HS-5 (cell line): Measurements from ENCODE around the gene CGRRF1.

ENCODE experiments used
- DNase-seq: peaks from one replicate; pipeline ENCODE4 v3.0.0-alpha.2; 2012; ENCODE audit warnings: low read depth

The CGRRF1 gene, protein sequence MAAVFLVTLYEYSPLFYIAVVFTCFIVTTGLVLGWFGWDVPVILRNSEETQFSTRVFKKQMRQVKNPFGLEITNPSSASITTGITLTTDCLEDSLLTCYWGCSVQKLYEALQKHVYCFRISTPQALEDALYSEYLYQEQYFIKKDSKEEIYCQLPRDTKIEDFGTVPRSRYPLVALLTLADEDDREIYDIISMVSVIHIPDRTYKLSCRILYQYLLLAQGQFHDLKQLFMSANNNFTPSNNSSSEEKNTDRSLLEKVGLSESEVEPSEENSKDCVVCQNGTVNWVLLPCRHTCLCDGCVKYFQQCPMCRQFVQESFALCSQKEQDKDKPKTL

DNA sequence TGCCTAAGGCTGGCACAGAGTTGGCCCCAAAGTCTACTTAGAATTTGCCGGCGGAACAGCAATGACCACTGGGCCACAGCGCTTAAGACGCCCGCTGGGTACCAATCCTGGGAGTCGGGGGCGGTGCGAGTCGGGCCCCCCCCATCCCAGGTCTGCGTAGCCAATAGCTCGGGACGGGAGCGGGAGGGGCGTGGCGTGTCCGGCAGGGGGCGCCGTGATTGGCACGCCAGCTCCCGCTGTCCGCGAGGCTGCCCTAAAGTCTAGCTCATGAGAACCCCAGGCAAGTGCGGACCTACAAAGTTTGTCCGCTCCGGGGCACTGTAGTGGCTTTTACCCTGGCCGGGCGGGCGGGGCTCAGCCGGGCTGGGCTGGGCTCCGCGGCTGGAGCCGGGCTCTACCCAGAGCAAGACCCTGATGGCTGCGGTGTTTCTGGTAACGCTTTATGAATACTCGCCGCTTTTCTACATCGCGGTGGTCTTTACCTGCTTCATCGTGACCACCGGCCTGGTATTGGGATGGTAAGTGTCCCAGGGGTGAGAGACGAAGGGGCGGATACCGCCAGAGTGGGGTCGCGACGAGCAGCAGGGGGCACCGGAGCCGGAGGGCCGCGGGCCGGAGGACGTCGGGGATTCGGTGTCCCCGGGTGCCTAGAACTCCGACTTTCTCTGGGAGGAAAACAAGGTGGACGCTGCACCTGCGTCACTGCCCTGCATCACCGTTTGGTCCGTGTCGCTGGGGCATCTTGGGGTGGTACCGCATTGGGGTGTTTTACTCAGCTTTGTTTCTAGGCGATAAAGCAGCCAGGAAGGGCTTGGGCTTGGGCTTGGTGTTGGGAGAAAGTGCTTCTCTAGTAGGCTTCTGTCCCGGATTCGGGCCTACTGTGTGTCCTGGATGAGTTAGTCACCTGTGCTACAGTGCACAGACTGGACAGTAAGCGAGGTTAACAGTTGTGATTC is at the start of gene CGRRF1:
CGRRF1 (plus strand) TSS at position 361 of the 956 bp plus-strand sequence; CDS start at position 415, 54 bp downstream.
- peak; percentile 87 for DNase-seq

DNA sequence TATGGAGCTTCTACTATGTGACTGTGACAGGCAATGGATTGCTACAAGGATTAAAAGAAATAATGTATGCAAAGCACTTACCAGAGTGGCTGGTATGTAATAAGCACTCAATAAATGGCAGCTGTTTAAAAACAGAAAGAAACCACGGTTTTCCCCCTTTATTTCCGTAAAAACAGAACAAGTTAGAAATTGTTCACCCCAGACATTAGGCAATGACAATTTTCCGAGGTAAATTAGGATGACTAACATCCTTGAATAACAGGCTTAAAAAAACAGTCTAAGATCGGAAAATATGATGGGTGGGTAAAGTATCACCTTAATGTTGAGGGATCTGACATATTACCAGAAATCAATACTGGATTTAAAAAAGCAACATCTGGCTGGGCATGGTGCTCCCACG is 47.7 kb upstream of the CGRRF1 start:
- DNase-seq: no peak

DNA sequence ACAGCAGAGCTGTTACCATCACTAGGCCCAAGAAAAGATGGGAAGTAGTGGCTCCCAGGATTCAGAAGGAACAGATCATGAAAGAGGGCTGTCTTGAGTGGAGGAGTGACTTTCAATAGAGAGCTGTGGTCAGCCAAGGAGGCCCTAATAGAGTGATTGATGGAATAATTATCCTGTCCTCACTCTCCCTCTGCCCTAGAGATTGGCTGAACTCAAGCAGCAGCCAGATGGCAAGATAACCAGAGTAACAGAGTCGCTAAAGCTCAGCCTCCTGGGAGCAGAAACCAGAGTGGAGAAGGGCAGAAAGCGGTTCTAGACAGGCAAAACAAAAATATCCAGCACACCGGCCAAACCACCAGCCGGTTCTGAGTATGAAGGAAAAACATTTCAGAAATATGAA is 44.1 kb upstream of the CGRRF1 start:
- DNase-seq: no peak

DNA sequence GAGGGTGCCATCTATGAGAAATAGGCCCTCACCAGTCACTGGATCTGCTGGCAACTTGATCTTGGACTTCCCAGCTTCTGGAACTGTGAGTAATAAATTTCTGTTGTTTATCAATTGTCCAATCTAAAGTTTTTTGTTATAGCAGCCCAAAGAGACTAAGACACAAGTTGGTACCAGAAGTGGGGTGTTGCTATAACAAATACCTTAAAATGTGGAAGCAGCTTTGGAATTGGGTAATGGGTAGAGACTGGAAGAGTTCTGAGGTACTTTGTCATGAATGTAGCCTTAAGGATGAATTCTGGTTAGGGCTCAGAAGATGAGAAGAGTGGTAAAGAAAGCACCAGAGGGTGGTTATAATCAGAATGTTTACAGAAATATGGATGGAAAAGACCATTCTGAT is 42.4 kb upstream of the CGRRF1 start:
- no peak for DNase-seq

DNA sequence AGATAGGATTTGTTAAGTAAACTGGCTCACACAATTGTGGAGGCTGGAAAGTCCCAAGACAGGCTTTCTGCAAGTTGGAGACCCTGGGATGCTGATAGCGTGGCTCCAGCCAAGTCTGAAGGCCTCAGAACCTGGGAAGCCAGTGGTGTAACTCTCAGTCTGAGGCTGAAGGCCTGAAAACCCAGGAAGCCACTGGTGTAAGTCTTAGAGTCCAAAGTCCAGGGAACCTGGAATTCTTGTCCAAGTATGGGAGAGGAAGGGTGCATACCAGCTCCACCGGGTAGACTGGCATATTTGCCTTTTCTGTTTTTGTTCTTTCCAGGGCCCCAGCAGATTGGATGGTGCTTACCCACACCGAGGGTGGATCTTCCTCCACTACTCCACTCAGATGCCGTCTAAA is 39.0 kb upstream of the CGRRF1 start:
- DNase-seq: no peak

DNA sequence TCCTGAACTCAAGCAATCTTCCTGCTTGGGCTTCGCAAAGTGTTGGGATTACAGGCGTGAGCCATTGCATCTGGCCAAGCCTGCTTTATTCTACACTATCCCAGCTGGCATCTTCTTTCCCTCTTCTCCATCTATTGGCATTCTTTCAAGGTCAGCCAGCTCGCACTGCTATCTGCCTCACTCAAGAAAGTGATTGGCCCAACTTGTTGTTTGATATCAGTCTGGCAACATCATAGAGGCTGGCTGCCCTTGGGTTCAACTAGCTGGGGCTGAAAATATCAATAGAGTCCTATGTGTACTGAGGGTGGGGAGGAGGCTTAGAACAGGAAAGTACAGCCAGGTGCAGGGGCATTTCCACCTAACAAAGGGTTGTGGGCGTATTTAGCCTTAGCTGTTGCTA is 38.1 kb upstream of the CGRRF1 start:
- no peak for DNase-seq

DNA sequence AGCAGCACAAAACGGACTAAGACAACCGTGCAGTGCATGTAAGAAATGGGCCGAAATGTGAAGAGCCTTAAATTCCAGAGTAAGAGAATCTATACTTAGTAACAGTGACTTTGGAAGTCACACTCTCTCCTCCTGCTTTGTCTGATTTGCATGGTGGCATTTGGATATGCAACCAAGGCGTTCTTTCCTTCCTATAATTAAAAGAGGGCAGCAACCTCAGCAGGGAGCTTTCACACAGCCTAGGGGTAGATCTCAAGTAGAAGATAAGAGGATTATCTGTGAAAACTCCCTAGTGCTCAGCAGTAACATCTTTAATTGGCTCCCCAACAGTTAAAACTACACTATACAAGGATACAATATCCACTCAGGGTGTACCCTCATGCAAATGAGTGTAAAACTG is 37.4 kb upstream of the CGRRF1 start:
- no peak for DNase-seq

DNA sequence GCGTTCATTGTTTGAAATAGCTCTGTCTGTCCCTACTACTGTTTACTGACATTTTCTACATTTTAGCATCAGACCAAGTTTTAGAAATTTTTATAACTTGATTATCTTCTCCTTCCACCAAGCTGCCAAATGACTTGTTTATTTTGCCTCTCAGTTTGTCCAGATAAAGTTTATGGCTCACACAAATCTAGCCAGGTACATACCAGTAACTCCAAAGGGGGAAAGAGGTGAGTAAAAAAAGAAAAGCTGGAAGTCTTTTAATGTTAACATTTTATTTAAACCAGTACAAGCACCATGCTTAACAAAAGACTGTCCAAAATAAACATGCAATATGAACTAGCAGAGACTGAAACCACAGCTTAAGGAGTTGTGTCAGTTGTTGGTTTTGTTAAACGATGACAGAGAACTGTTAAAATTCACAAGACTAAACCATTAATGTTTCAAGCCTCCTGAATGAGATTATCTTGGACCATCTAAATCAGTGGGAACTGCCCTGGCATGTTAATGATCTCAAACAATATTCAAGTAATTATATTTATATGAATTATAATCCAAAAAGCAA is 35.4 kb upstream of the CGRRF1 start:
- no peak for DNase-seq

DNA sequence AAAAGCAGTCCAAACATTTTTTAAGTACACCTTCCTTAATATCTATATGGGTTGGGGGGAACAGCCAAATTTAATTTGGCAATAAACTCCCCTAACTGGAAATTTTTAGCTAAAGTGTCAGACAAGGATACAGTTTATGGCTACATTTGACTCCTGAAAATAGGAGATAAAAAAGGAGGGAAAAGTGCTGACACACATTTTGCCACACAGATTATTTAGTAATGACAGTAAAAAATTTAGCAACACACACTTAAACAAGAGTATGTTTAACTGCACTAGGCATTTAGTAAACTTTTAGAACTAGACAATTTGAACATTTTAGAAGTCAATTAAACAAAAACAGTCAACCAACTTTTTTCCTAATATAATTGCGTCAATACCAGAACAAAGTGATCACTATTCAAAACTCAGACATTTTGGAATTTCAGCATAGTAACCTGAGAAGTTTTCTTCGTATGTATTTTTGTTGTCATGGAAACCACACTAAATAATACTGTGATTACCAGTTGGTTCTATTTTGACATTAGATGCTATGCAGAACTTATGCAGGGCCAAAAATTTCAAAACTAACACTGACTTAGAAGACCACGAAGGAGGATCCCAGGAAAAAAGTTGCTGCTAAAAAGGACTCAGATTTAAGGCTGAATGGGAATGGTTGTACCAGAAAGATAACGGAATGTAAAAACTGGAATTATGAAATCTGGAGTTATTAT is 34.4 kb upstream of the CGRRF1 start:
- DNase-seq: no peak

DNA sequence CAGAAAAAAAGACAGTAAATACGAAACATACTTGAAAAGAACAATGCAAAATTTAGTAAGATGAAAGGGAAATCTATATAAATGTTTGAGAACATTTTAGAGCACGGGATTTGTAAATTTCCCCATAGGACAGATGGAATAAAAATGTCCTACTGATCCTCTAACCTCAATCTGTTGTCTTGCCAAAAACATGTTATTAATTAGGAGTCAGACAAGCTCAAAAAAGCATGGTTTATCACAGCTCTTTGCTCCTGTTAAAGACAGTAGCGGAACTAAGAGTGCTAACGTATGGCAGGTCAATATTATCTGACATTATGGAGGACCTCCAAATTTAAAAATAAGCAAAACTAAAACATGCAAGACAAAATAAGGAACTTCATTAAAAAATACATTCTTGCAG is 33.8 kb upstream of the CGRRF1 start:
- no peak for DNase-seq

DNA sequence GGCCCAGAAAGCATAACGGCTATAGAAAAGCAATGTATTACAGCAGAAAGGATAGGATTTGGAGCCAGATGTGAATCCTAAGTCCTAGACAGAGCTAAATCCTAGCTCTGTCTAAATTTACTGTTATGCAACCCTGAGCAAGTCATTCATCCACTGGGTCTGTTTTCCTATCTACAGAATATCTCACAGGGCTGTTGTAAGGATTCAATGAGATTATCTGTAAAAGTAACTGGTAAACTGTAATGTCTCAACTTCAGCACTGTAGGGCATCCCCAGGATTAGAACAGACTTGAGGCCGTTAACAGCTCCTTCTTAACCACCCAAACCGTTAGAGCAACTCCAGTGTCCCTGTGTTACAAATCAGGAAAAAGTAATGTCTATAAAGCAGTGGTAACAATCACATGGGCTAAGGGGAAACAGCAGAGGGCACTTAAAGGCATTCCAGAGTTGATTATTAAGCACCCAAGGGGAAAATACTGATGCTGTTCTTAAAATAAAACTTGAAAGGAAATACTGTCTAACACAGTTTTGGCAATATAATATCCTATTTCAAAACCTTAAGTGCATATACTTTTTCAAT is 31.0 kb upstream of the CGRRF1 start:
- no peak for DNase-seq

DNA sequence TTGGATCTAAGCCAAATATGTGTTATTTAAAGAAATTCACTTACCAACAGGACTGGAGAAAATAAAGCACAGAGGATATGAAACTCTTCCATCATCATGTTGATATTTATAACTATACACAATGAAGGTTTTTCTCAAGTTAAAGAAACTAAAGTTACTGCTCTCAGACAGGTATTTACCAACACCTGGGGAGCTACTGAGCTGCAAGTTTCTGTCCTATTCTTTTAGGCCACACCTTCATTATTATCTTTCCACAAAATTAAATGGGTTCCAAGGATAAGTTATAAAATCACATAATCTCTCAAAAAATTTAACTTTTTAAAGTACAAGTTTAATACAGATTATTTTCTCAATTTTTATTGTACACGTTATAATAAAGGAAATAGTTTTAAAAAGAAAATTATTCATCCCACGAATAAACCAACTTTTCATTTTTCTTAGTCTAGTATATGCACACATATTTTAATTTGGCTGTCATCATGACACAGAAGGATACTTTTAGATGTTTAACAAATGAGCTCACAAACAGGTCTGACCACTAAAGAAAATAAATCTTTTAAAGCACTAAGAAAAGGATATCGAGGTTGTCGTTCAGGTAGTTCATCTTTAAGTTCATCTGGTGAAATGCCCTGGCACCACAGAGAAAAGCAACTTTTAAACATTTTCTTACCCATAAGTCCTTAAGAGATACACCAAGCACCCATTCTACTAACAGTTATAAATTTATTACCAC is 28.7 kb upstream of the CGRRF1 start:
- no peak for DNase-seq

DNA sequence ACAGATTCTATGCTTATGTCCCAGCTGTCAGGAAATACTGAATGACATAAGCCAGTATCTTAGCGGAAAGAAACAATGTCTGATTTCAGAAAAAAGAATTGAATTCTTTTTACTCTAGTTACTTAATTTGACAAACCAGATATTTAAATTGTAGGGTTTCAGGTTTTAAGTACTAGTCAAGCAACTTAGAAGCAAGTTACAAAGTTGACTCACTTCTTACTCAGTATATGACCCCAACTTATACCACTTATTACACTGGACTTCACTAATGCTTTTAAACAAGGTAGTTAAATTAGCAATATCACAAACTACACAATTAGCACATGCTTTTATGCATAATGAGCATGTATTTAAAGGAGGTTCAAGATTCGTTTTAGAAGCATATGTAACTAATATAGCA is 28.0 kb upstream of the CGRRF1 start:
- no peak for DNase-seq

DNA sequence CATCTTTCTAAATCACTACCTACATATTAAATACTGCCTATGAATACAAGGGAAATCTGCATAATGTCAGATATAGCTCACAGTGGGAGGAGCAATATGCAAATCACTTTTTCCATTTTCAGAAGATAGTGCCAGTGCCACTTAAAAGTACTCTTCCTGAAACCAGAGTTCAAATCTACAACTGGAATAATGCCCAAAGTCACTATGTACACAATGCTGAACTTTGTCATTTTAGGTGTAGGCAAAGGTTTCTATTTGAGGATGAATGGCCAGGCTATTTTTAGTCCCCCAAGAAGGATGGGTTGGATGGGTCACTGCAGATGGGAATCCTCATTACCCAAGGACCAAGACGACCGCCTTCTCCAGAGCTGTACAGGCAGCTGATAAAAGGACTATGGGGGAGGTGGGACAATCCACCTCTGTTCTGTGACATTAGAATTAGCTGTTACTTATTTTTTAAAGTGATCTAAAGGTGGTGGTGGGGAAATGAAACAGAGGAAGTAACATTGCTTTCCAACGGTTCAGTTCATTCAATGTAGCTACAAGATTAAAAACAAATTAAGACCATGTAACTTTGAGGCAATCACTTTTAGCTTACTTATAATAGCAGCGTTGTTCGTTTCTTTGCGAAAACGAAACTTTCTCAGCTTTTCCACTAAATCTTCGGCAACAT is 26.5 kb upstream of the CGRRF1 start:
- no peak for DNase-seq

DNA sequence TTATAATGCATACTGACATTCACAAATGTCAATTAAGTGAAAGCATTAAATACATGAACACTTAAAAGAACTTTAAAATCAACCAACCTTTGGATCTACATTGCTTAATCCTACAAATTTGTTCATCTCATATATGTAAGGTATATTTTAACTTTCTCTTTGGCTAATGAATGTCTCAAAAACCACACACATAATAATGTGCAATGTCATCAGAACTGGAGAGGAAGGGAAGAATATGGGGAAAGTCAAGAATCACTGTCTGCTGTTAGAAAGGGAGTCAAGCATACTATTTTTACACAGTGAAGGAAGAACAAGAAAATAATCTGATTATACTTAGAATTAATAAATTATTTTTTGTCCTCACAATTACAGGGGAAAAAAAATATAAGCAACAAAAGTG is 25.9 kb upstream of the CGRRF1 start:
- DNase-seq: no peak

DNA sequence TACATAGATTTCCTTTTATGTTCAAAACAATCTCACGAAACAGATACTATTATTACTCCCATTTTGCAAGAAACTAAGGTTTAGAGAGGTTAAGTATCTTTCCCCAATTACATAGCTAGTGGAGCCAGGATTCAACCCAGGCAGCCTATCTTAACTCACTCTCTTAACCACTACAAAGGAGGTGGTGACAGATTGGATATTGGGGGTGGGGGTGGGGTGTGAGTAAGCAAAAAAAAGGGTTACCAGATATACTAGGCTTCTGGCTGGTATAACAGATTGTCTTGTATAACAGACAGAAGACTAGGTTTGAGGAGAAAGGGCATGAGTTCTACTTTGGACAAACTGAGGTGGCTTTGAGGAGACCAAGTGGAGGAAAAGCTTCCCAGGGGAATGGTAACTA is 23.0 kb upstream of the CGRRF1 start:
- DNase-seq: no peak

DNA sequence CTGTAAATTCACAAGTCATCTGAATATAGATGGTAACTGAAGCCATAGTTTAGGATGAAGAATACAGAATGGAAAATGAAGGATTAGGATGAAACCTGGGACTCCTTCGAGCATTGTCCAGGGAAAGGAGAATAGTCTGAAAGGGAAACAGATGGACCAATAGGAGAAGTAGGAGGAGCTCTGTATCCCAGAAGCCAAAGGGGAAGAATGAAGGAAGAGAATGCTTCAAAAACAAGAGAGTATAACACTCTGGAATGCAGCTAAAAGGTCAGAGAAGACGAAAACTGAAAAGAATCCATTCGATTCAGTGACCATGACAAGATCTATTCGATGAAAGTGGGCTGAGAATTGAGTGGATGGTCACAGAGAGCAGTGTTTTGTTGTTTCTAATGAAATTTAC is 21.9 kb upstream of the CGRRF1 start:
- DNase-seq: no peak

DNA sequence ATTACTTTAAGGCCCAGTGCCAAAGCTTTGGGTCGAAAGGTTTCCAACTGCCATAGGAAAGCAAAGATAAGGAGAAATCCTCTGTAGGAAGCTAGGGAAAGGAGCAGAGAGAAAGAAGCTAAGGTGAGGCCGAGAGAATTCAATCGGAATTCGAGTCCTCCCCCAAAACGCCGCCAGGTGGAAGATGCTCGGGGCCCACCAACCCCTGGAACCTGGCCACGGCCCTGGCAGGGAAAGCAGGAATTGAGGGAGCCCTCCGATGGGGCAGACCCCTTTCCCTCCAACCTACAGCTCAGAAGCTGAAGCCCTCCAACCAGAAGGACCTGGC is 21.4 kb upstream of the CGRRF1 start:
- DNase-seq: no peak

DNA sequence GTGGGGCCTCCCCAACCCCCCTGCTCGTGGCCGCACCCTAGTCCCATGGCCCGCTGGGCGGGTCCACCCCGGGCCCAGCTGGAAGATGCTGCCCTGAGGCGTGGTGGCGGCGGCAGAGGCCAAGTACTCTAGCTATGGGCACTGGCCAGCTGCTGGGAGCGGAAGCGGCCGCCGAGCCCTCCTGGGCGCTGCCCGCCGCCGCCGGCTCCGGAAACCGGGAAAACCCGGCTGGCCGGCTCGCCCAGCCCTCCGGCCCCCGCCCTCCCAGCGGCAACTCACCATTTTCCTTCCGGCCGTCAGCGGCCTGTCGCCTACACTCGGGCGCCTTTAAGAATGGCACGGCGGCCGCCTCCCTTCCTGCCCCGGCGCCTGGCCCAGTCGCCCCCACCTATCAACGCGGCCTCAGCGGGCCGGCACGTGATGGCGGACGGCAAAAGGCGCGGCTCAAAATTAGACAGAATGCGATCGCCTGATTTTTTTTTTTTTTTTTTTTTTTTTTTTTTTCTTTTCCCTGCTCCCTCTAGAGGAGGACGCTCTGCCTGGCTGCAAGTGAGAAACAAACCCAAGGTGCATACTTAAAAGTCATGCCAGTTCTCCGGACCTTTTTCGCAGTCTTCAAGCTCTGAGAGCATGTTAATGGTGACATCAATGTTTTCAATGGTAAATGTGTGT is 20.9 kb upstream of the CGRRF1 start, which contains the start of gene GMFB:
GMFB (minus strand) TSS at position 335 of the 672 bp plus-strand sequence; CDS start at position 282, 53 bp downstream.
- DNase-seq: peak; percentile 65

DNA sequence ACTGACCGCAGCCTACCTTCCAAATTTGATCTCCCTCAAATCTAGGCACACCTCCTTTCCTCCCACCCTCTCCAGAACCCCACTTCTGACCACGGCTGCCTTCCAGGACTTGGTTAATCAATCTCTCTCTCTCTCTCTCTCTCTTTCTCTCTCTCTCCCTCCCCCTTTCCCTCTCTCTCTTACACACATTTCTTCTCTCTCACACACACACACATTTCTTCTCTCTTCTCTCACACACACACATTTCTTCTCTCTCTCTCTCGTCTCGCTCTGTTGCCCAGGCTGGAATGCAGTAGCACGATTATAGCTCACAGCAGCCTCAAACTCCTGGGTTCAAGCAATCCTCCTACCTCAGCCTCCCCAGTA is 20.4 kb upstream of the CGRRF1 start:
- DNase-seq: no peak
